GM12872 (cell line): ENCODE measurements around the gene RAB1B.

Experiments used
- CTCF ChIP-seq: IDR thresholded peaks from 3 replicates; pipeline ENCODE4 v1.5.1; 2011; ENCODE audit warnings: low read depth, mild to moderate bottlenecking, low read length, moderate library complexity; ENCODE audit not compliant: insufficient read depth

RAB1B gene

GRCh38 chr11:66288671-66289547 is 20.5 kb downstream of the RAB1B start, which contains the start of gene YIF1A:
TSS of gene YIF1A (minus strand) at chr11:66289143. CDS start at chr11:66288985, 158 bp downstream.
- TF ChIP-seq CTCF, result no peak

GRCh38 chr11:66289548-66290329 is 21.3 kb downstream of the RAB1B start:
- TF ChIP-seq CTCF, result no peak

GRCh38 chr11:66290330-66290621 is 21.8 kb downstream of the RAB1B start:
- TF ChIP-seq CTCF, result no peak

- TF ChIP-seq CTCF, result no peak
Observed at GRCh38 chr11:66291303-66291705, 22.9 kb downstream of the RAB1B start.

GRCh38 chr11:66291706-66292542 is 23.5 kb downstream of the RAB1B start, which contains the start of gene TMEM151A:
TSS of gene TMEM151A (plus strand) at chr11:66291894. CDS start at chr11:66292014, 120 bp downstream.
- TF ChIP-seq CTCF, result no peak

GRCh38 chr11:66292543-66293332 is 24.3 kb downstream of the RAB1B start:
- TF ChIP-seq CTCF, result no peak
